GM18526 (cell line): ENCODE data around the gene QPCTL.

Experiments used
- POLR2A ChIP-seq: IDR thresholded peaks from 3 replicates; pipeline ENCODE4 v1.6.1; 2011; ENCODE audit not compliant: insufficient read length; ENCODE audit errors: extremely low read depth

The QPCTL gene

GRCh38 chr19:45705115-45705514, 12.6 kb downstream of the QPCTL start:
- TF ChIP-seq POLR2A: no peak

GRCh38 chr19:45705710-45706415, 13.4 kb downstream of the QPCTL start:
- no peak for TF ChIP-seq POLR2A

GRCh38 chr19:45710356-45711130, 18.1 kb downstream of the QPCTL start:
- no peak for TF ChIP-seq POLR2A

GRCh38 chr19:45711851-45712698, 19.6 kb downstream of the QPCTL start:
- no peak for TF ChIP-seq POLR2A

DNA sequence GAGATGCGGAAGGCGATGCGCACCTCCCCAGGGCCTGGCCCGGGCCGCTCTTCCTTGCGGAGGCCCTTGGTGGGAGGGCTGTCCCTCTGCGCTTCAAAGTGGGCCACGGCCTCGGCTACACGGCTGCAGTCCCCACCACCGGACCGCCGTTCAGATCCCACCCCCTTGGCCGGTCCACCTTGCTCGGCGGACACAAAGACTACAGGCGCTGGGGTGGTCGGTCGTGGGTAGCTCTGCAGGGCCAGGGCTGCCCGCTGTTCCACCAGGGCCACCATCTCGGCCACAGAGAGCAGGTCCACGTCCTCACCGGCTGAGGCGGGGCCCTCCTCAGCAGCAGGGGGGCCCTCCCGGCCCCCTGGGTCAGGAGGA, 20.2 kb downstream of the QPCTL start:
- TF ChIP-seq POLR2A: no peak

DNA sequence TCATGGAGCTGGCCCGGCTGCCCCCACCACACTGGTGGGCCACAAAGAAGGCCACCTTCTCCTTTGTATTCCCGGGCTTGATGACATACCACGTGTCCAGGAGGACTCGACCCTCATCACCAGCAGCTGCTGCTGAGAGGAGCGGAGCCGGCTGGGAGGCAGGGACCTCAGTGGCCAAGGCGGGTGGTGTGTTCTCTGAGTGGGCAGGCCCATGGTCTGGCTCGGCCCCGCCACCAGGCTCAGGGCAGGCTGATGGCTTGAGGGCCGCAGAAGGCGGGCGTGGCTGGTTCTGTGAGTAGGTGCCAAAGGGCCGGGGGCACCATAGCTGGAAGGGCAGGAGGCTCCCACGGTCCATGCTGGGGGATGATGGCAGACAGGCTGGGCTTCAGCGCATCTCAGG, 20.7 kb downstream of the QPCTL start:
- TF ChIP-seq POLR2A: no peak

DNA sequence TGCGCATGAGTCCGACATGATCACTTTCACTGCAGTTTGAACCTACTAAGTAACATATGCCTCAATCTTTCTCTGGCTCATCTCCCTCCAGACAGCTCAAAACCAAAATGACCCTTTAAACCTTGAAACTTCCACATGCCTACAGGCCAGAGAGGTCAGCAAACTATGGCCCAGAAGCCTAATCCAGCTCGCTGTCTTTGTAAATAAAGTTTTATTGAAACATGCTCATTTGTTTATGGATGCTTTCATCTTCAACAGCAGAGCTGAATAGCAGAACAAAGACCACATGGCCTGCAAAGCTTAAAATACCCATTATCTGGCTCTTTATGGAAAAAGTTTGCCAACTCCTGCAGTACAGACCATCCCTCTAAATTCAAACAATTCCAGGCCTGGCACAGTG, 22.7 kb downstream of the QPCTL start:
- no peak for TF ChIP-seq POLR2A

- no peak for TF ChIP-seq POLR2A
Measured at GRCh38 chr19:45716359-45717130, 24.1 kb downstream of the QPCTL start.

- TF ChIP-seq POLR2A: peak; percentile 35
Measured at GRCh38 chr19:45717131-45717982, 24.9 kb downstream of the QPCTL start.

DNA sequence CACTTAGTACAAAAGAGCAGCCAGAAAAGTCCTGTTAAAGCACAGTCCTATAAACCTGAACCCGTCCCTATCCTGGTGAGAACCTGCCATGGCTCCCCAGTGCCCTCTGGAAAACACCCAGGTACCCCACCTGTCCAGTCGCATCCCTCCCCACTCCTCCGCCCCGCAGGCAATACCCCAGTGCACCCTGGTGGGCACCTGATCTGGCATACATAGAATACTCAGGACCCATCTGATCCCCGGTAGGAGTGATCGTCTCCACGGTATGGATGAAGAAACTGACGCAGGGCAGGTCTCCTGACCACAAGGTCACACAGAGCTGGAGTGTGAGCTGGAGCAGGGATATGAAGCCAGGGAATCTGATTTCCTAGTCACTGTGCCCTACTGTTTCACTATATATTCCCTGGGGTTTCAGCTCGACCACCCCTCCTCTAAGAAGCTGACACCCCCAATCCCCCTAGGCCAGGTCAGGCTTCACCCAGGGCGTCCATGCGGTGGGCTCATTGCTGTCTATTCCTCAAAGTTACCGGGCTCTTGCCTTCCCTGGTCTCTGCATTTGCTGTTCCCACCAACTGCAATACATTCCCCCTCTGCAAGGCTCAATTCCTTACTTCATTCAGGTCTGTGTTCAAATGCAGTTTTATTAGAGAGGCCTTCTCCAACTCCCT, 25.7 kb downstream of the QPCTL start:
- TF ChIP-seq POLR2A: no peak

DNA sequence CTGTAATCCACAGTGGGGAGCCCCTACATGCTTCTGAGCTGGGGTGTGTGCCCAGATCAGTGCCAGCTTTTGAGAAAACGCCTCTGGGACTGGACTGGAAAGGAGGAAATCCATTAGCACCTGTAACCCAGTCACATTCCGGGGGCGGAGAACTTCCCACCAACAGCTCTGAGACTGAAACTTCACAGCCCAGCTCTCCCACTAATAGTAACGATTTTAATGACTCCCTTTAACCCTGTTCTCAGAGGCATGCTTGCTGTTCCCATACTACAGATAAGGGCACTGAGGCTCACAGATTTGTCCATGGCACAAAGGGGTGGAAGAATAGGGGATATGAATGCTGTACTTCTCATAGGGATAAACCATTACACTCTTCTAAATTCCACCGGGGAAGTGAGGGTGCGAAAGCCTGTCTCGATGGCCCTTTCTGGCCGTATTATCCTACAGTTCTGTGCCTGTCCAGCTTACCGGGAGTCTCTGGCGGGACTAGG, 37.4 kb downstream of the QPCTL start:
- TF ChIP-seq POLR2A: no peak

GRCh38 chr19:45730368-45731288, 38.2 kb downstream of the QPCTL start, which contains the start of gene FBXO46:
FBXO46 (minus strand) TSS chr19:45730896; CDS start chr19:45713495, 17,401 bp downstream.
- peak; percentile 79 for TF ChIP-seq POLR2A
